Esophagus squamous epithelium (tissue), 4 donors: ENCODE data around the gene CCDC182.

Experiments used
- POLR2A ChIP-seq, 4 donors: fragments of 450-650 bp; IDR thresholded peaks; one replicate each; pipeline ENCODE4 v1.6.1; 2017; ENCODE audit warnings: antibody characterized with exemption in 4 of 4, mild to moderate bottlenecking in 4 of 4, moderate library complexity in 3 of 4
- TF ChIP-seq, protein P1 (sequence below), 6 experiments: fragments of 450-650 bp in 4 of 6; fragments of 200-600 bp in 2 of 6; sonication (generic) in 2 of 6; IDR thresholded peaks; one replicate each; pipeline ENCODE4 v1.5.1; 2016 to 2019; ENCODE audit warnings: antibody characterized with exemption in 6 of 6, mild to moderate bottlenecking in 4 of 6, moderate library complexity in 4 of 6

DNA sequence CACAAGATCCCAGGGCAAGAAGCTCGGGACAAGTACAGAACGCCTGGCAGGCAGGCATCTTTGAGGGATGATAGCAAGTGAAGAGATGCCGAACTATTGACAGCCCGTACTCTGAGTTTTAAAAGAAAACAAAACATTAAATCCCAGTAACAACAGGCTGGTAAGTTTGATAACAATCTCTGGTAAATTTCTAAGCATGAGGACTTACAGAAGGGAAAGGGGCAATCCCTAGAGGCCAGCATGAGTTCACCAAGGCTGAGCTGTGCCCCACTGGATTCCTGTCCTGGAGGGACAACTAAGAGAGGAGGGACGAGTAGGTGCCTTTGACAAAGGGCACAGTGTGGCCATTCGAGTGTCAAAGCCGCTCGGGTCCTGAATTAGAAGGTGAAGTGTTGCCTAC lies 26.2 kb downstream of the CCDC182 start:
- TF ChIP-seq, protein P1, sequence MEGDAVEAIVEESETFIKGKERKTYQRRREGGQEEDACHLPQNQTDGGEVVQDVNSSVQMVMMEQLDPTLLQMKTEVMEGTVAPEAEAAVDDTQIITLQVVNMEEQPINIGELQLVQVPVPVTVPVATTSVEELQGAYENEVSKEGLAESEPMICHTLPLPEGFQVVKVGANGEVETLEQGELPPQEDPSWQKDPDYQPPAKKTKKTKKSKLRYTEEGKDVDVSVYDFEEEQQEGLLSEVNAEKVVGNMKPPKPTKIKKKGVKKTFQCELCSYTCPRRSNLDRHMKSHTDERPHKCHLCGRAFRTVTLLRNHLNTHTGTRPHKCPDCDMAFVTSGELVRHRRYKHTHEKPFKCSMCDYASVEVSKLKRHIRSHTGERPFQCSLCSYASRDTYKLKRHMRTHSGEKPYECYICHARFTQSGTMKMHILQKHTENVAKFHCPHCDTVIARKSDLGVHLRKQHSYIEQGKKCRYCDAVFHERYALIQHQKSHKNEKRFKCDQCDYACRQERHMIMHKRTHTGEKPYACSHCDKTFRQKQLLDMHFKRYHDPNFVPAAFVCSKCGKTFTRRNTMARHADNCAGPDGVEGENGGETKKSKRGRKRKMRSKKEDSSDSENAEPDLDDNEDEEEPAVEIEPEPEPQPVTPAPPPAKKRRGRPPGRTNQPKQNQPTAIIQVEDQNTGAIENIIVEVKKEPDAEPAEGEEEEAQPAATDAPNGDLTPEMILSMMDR (IDR thresholded peaks at IDR 0.05): no peak
- no peak for TF ChIP-seq POLR2A (IDR thresholded peaks at IDR 0.05)
